Effector memory CD4-positive, alpha-beta T cell (primary cell): ENCODE data around the gene TMPRSS15.

Experiments used
- DNase-seq, 3 donors: peaks; one replicate each; pipeline ENCODE4 v3.0.0-alpha.2; 2020
- H3K27ac ChIP-seq: 2 replicates; pipeline ENCODE4 v1.7.0; 2013; ENCODE audit warnings: mild to moderate bottlenecking, low read length, moderate library complexity; ENCODE audit not compliant: insufficient read depth, poor library complexity, severe bottlenecking
- H3K27me3 ChIP-seq: replicated peaks from 2 replicates; pipeline ENCODE4 v1.7.0; 2013; ENCODE audit warnings: mild to moderate bottlenecking, low read length; ENCODE audit not compliant: insufficient read depth, control insufficient read depth, poor library complexity, severe bottlenecking
- H3K36me3 ChIP-seq: 2 replicates; pipeline ENCODE4 v1.7.0; 2013; ENCODE audit warnings: mild to moderate bottlenecking, low read length, moderate library complexity; ENCODE audit not compliant: control insufficient read depth, insufficient read depth
- H3K4me1 ChIP-seq: 2 replicates; pipeline ENCODE4 v1.7.0; 2013; ENCODE audit warnings: low read length, mild to moderate bottlenecking; ENCODE audit not compliant: control insufficient read depth, insufficient read depth, poor library complexity, severe bottlenecking
- H3K4me3 ChIP-seq: 2 replicates; pipeline ENCODE4 v1.7.0; 2013; ENCODE audit warnings: low read length, low read depth, mild to moderate bottlenecking; ENCODE audit not compliant: insufficient read depth, poor library complexity, severe bottlenecking
- H3K9me3 ChIP-seq: 2 replicates; pipeline ENCODE4 v1.7.0; 2013; ENCODE audit warnings: mild to moderate bottlenecking, low read length, moderate library complexity; ENCODE audit not compliant: control insufficient read depth
- total RNA-seq, 3 donors: gene quantifications; one replicate each; lab custom pipeline; 2026; lab: John Stamatoyannopoulos, UW

The TMPRSS15 gene
- total RNA-seq = 0 reads per million in 3 donors

- Histone ChIP-seq H3K27ac (no peak within 1 kb of the TSS), H3K4me1 (no peaks in the 10 kb centered on the region), H3K36me3 (no peaks in the 10 kb centered on the region), H3K4me3 (no peak within 1 kb of the TSS), H3K27me3 (no peaks in the 10 kb centered on the region), H3K9me3 (no peaks in the 10 kb centered on the region)
- no peak for DNase-seq
Measured at GRCh38 chr21:18403735-18404450, at the start of gene TMPRSS15. TMPRSS15 (minus strand) TSS chr21:18403785; CDS start chr21:18403622, 163 bp downstream.

GRCh38 chr21:18451670-18452069, 48.1 kb upstream of the TMPRSS15 start:
- Histone ChIP-seq H3K9me3 (no peaks in the 10 kb centered on the region), H3K27ac (no peak overlapping the region), H3K4me3 (no peak overlapping the region), H3K36me3 (no peaks in the 10 kb centered on the region), H3K4me1 (no peaks in the 10 kb centered on the region), H3K27me3 (no peaks in the 10 kb centered on the region)
- DNase-seq = no peak

- Histone ChIP-seq H3K4me1 (no peaks in the 10 kb centered on the region), H3K9me3 (no peaks in the 10 kb centered on the region), H3K27me3 (no peaks in the 10 kb centered on the region), H3K4me3 (no peak overlapping the region), H3K27ac (no peak overlapping the region), H3K36me3 (no peaks in the 10 kb centered on the region)
- no peak for DNase-seq
Measured at GRCh38 chr21:18449605-18450550, 46.3 kb upstream of the TMPRSS15 start.

- Histone ChIP-seq H3K9me3 (no peaks in the 10 kb centered on the region), H3K27ac (no peak overlapping the region), H3K4me1 (no peaks in the 10 kb centered on the region), H3K4me3 (no peak overlapping the region), H3K36me3 (no peaks in the 10 kb centered on the region), H3K27me3 (no peaks in the 10 kb centered on the region)
- DNase-seq = no peak
Measured at GRCh38 chr21:18443701-18444100, 40.1 kb upstream of the TMPRSS15 start.

GRCh38 chr21:18443085-18443484, 39.5 kb upstream of the TMPRSS15 start:
- no peak for DNase-seq
- Histone ChIP-seq H3K27me3 (no peaks in the 10 kb centered on the region), H3K4me3 (no peak overlapping the region), H3K4me1 (no peaks in the 10 kb centered on the region), H3K36me3 (no peaks in the 10 kb centered on the region), H3K9me3 (no peaks in the 10 kb centered on the region), H3K27ac (no peak overlapping the region)

GRCh38 chr21:18430341-18430740, 26.8 kb upstream of the TMPRSS15 start:
- no peaks in the 10 kb centered on the region for H3K9me3 ChIP-seq
- no peaks in the 10 kb centered on the region for H3K36me3 ChIP-seq
- H3K27me3 ChIP-seq = no peaks in the 10 kb centered on the region
- H3K4me3 ChIP-seq = no peak overlapping the region
- DNase-seq = no peak
- no peak overlapping the region for H3K27ac ChIP-seq
- H3K4me1 ChIP-seq = no peaks in the 10 kb centered on the region

- no peaks in the 10 kb centered on the region for H3K9me3 ChIP-seq
- H3K27ac ChIP-seq = no peak overlapping the region
- H3K36me3 ChIP-seq = no peaks in the 10 kb centered on the region
- no peaks in the 10 kb centered on the region for H3K27me3 ChIP-seq
- no peak for DNase-seq
- H3K4me1 ChIP-seq = no peaks in the 10 kb centered on the region
- no peak overlapping the region for H3K4me3 ChIP-seq
Measured at GRCh38 chr21:18424276-18424675, 20.7 kb upstream of the TMPRSS15 start.

GRCh38 chr21:18417141-18417790, 13.7 kb upstream of the TMPRSS15 start:
- Histone ChIP-seq H3K4me3 (no peak overlapping the region), H3K9me3 (no peaks in the 10 kb centered on the region), H3K27me3 (no peaks in the 10 kb centered on the region), H3K27ac (no peak overlapping the region), H3K36me3 (no peaks in the 10 kb centered on the region), H3K4me1 (no peaks in the 10 kb centered on the region)
- no peak for DNase-seq

- H3K9me3 ChIP-seq = no peaks in the 10 kb centered on the region
- no peak overlapping the region for H3K4me3 ChIP-seq
- H3K27me3 ChIP-seq = no peaks in the 10 kb centered on the region
Measured at GRCh38 chr21:18411565-18411964, 8.0 kb upstream of the TMPRSS15 start.

More at GRCh38 chr21:18411565-18411964, 8.0 kb upstream of the TMPRSS15 start:
- DNase-seq = no peak
- no peaks in the 10 kb centered on the region for H3K4me1 ChIP-seq
- H3K27ac ChIP-seq = no peak overlapping the region
- H3K36me3 ChIP-seq = no peaks in the 10 kb centered on the region
